ENCODE measurements around the gene ANKRD13A.

The ANKRD13A gene

DNA sequence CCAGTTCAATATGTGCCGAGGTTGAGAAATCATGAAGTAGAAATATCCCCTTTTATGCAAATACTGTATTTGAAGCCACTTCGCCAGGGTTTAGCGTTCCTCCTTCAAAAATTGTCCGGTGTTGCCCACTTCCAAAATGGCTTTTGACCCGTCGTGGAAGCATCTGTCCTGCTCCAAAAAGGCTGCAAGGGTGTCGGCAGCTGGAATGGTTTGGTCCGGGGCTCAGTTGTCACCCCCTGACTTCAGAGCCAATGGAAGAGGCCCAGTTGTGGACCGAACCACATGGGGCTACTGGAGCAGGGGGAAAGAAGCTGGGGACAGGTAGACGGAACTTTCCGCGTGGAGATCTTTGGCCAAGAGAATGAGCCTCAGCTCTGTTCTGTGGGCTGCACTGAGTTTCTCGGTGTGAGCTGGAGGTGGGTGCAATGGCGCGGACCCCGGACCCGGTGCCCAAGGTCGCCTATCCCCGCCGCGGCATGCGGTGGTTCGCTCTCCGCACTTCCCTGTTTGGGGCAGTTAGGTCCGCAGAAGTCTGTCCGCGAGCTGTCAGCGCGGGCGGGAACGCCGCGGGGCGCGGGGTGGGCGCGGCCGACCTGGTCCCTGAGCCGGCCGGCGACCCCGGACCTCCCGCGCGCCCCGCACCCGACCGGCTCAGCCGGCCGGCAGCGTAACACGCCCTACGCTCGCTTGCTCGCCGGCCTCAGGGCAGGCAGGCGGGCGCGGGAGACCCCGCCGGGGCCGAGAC is at the start of gene ANKRD13A:
ANKRD13A (plus strand) TSS at position 527 of the 745 bp plus-strand sequence. CDS start 259 bp downstream, outside the sequence.
- DNase-seq (ENCODE audit: low read depth in 2 of 3, low spot score in 1 of 3): peak; percentile 79 to 89 (median 86)

DNA sequence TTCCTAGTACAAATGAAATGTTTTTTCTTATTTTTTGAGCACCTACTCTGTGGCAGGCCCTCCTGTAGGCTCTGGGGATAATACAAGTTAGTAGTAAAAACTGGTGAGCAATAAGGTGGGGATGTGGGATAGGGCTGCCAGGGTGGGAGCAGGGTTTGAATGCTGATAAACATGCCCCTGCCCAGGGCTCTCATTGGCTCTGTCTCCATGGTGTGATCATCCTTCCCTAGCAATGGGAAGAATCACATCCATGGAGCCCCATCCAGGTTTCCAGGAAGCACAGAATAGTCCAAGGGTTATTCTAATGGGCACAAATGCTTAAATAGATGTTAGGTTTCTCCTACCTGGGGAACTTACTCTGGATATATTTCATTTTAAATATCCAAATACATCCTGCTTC is 48.6 kb upstream of the ANKRD13A start:
- DNase-seq (ENCODE audit: low read depth in 2 of 3, low spot score in 1 of 3): no peak

DNA sequence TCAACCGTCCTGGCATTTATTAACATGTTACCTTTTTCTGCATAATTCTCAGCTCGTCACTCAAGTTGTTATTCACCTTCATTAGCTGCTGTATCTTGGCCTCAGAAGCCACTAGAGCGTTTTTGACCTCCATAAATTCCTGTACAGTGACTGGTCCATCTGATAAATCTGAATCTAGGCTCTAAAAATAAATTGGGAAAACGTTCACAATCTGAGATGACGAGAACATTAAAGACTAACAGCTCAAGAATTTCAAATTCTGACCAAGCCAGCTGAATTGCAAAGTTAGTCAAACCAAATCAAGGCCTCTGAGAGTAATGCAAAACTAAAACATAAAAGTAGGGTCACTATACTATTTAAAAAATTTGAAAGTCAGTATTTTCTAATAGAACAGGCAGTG is 48.1 kb upstream of the ANKRD13A start:
- DNase-seq (ENCODE audit: low read depth in 2 of 3, low spot score in 1 of 3): no peak

DNA sequence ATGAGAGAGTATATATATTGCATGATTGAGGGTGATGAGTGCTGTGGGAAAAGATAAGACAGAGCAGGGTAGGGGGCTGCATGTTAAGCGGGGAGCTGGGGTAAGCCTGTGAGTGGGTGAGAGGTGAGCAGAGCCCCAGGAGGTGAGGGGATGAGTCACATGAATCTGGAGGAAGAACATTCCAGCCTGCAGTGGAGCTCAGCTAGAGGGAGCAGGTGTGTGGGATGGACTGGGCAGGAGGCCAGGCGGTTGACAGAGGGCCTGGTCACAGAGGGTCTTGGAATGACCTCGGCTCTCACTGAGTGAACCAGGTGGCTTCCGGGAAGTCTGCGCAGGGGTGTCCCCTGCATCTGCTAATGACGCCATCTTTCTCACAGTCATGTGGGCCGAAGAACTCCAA is 47.5 kb upstream of the ANKRD13A start:
- no peak for DNase-seq (ENCODE audit: low read depth in 2 of 3, low spot score in 1 of 3)

DNA sequence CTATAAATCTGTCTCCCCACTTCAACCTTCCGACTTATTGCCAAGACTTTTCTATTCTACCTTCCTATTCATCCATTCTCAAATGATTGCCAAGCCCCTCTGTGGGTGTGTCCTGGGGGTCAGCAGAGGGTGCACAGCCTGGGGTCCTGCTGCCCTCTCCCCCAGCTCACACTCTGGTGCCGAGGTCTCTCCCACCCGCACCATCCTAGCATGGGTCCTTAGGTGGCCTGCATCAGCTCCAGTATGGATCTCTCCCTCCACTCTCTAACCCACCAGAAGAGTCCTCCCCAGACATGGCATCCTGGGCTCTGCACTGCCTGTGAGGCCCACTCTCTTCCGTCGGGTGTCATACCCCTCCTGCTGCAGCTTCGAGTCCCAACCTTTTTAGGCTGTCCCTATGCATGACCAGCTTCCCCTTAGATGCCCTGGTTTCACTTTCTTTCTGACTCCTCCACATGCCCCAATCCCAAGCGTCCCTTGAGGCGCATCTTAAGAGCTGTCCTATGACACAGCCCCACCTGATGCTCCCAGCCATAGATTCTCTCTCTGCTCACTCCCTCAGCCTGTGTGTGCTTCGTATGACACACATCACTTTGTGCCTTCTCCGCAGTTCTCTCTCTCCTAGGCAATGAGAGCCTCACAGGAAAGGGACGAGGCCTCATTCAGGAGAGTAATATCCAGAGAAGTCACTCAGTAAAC is 46.9 kb upstream of the ANKRD13A start:
- DNase-seq (ENCODE audit: low read depth in 2 of 3, low spot score in 1 of 3): no peak

DNA sequence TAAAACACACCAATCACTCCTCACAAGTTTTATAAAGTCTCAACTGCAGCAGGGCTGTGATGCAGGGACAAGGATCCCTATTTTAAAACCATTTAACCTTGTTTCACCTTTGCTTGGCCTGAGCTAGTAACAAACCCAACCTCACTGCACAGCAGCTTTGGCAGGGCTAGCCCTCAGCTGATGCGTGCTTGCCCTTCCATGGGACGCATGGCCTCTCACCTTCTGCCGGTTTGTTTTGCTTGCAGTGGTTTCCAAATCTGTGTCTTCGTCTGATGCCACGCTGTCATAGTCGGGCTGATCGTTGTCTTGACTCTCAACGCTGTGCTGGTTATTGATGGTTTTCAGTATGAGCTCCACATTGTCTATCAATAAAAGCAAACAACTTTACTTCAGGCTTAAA is 46.4 kb upstream of the ANKRD13A start:
- no peak for DNase-seq (ENCODE audit: low read depth in 2 of 3, low spot score in 1 of 3)

DNA sequence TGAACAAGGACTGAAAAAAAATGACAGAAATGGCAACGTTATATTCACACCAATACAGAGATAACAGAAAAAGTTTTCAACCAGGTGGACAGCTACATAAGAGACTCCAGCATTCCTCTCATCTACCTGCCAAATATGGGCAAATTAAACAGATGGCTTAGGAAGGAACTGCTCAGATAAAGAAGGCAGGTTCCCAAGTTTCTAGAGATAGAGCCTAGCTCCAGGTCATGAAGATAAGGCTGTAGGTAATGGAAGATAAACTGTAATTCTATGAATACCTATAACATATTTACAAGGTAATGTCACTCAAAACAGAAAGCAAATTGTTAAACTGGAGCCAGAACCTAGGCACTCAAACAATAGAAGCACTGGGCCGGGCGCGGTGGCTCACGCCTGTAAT is 45.6 kb upstream of the ANKRD13A start:
- no peak for DNase-seq (ENCODE audit: low read depth in 2 of 3, low spot score in 1 of 3)

DNA sequence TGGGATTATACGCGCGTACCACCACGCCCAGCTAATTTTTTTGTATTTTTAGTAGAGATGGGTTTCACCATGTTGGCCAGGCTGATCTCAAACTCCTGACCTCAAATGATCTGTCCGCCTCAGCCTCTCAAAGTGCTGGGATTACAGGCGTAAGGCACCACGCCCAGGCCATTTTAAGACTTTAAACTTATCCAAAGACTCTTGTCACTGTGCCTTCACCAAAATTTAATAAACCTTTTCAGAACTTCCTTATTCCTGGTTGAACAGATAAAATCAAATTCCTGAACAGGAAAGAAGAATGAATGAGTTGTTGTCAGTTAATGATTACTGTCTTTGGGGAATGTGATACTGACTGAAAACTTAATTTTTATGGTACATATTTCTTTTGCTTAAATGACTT is 40.9 kb upstream of the ANKRD13A start:
- no peak for DNase-seq (ENCODE audit: low read depth in 2 of 3, low spot score in 1 of 3)

DNA sequence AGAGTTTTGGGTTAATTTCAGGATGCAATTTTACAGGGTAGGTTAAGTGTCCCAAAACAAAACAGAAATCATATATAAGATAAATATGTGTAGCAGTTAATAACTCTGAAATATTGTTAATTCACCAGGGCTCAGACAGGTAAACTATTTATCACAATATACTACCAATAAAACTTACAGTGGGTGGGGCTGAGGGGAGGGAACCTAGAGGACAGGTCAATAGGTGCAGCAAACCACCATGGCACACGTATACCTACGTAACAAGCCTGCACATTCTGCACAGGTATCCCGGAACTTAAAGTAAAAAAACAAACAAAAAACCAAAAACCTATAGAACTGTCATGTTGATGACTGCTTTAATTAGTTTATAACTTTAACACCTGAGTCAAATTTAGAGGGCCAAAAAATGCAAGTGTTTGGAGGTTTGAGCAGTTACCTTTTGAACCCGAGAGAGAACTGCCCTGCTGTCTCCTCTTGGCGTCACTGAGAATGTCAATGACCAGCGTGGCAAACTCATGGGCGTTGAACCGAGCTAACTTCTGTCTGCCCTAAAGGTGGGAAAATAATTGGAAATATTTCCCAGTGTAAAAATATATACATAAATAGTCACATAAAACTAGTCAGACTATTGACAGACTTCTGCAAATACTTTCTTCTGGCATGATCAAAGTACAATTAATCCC is 39.7 kb upstream of the ANKRD13A start:
- no peak for DNase-seq (ENCODE audit: low read depth in 2 of 3, low spot score in 1 of 3)

DNA sequence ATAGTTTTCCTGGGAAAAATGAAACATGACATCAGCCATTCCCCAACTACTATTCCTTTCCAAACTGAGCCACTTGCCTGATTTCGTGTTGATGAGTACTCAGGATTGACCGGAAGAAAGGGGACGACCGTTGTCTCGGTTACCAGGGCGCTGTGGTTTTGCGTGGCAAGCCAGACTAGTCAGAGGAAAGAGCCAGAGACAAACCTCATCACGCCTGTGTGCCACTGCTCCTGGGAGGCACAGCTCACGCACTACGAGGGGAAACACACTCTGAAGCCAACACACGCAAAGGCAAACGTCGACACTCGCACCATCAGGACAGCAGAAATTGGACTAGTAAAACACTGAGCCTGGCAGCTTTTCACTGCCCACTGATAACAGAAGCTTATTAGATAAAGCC is 38.0 kb upstream of the ANKRD13A start:
- DNase-seq (ENCODE audit: low read depth in 2 of 3, low spot score in 1 of 3): no peak

DNA sequence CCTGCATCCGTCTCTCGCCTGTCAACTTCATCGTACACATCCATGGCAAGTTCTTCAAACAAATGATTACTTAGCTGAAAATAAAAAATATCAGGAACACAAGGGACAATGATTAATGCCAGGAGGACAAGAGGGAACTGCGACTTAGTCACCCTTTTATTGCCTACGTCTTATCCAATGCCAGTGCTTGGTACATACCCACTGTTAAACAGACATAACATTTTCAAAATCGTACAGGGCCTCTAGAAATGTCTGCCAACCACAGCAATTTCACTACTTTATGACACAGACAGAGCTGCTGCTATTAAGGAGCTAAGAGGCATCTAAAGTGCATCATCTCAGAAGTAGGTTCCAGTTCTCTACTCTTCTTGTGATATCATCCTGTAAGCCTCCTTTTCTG is 37.6 kb upstream of the ANKRD13A start:
- no peak for DNase-seq (ENCODE audit: low read depth in 2 of 3, low spot score in 1 of 3)

DNA sequence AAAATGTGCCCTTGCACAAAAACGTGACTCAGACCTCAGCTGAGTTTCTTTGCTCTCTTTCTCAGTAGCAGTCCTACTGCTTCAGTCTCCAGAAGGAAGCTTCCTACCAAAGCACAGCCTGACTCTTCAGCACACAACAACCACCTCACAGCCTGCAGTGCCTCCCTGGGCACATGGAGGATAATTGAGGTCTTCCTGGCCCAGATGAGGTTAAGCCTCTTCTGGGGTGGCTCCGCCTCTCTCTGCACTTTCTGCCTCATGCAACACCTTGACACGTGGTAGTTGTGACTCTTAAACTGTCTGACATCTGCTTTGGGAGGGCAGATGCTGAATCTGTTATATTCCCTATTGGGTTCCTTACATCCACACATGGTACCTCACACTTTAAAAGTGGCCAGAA is 36.8 kb upstream of the ANKRD13A start:
- DNase-seq (ENCODE audit: low read depth in 2 of 3, low spot score in 1 of 3): no peak

DNA sequence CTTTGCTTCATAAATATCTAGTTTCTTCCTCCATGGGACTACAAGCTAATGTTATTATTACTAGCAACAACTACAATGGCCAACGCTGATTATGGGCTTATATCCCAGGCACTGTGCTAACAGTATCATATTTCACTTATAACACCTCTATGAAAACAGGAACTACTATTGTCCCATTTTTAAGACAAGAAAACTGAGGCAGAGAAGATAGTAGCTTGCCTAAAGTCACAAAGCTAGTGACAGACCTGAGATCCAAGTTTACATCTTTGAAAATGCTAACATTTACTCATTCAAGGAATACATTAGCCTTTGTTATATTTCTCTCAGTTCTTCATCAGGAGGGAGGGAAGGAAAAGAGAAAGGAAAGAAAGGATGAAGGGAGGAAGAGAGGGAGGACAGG is 35.9 kb upstream of the ANKRD13A start:
- no peak for DNase-seq (ENCODE audit: low read depth in 2 of 3, low spot score in 1 of 3)

DNA sequence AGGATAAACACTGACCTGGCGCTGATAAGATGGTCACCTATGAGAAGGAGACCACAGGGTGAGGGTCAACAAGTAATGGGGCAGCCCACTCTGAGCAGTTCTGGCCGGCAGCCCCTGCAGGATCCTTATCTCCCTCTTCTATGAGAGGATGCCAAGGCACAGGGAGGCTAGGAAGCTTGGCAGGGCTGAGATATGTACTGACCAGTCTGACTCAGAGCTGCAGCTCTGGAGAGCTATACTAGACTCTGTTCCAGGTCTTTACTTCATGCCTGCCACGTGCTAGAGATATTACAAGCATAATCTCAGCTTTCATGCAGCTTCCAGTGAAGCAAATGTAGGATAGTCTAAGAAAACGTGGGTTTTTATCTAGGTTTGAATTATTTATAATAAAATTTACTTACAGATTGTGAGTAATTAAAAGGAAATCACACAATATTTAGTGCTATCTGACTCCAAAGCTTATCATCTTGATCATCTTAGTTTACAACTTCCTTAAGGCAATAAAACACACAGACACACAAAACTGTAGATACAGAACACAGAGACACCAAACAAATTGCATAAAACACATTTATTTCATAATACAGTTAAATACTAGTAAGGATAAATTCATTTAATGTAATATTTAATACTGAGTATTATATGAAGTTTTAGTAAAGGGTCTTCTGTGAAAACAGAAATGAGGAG is 35.3 kb upstream of the ANKRD13A start:
- DNase-seq (ENCODE audit: low read depth in 2 of 3, low spot score in 1 of 3): no peak

DNA sequence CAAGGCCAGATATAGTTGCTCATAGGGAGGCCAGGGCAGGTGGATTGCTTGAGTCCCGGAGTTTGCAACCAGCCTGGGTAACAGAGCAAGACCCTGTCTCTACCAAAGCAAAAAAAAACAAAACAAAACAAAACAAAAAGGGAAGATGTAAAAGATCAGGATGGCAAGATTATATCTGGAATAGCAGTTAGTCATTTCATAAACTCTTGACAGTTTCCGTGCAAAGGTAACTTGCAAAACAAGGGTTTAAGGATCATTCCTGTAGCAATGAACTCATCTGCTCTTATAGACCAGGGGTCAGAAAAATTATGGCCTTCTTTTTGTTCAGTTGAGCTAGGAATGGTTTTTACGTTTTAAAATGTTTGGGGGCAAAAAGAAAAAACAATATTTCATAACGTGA is 32.7 kb upstream of the ANKRD13A start:
- DNase-seq (ENCODE audit: low read depth in 2 of 3, low spot score in 1 of 3): no peak

DNA sequence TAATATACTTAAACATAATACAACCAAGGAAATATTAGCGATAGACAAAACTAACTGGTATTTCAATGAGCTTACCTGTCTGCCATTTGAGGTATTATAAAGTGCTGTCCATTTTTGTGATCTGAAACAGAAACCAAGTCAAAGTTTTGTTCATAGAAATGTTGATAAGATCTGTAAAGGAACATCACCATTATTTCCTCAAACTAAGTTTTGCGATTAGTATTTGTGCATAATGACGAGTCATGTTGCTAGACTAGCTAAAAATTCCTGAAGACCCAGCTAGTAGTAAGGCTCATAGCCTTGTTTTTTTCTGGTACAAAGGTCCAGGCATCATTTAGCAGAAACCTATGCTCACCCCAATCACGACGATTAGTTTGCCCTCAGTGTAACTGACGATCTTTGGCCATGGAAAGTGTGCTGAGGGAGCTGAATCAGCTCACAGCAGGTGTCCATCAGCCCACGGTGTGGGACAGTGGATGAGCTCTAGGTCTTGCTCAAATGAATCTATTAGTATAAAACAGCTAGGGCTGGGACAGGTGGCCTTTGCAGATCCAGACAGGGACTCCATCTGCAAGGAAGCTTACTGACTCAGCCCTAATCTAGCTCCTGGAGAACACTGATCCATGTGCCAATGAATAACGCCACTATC is 31.7 kb upstream of the ANKRD13A start:
- DNase-seq (ENCODE audit: low read depth in 2 of 3, low spot score in 1 of 3): no peak

DNA sequence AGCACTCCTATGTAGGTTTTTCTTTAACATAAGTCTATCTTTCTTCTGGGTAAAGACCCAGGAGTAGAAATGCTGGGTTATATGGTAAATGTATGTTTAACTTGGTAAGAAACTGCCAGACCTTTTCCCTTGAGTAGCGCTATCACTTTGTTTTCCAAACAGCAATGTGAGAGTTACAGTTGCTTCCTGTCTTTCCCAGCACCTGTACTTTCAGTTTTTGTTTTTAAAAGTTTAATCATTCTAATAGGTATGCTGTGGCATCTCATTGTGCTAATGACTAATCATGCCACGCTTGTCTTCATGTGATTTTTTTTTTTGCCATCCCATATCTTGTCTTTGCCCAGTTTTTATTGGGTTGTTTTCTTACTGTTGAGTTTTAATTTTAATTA is 31.2 kb upstream of the ANKRD13A start:
- no peak for DNase-seq (ENCODE audit: low read depth in 2 of 3, low spot score in 1 of 3)

DNA sequence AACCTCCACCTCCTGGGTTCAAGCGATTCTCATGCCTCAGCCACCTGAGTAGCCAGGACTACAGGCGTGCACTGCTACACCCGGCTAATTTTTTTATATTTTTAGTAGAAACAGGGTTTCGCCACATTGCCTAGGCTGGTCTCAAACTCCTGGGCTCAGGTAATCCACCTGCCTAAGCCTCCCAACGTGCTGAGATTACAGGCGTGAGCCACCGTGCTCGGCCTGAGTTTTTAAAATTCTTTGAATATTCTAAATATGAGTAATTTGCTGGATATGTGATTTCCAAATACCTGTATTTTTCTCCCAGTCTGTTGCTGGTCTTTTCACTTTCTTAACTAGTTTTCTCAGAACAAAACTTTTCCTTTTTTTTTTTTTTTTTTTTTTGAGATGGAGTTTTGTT is 30.4 kb upstream of the ANKRD13A start:
- no peak for DNase-seq (ENCODE audit: low read depth in 2 of 3, low spot score in 1 of 3)

DNA sequence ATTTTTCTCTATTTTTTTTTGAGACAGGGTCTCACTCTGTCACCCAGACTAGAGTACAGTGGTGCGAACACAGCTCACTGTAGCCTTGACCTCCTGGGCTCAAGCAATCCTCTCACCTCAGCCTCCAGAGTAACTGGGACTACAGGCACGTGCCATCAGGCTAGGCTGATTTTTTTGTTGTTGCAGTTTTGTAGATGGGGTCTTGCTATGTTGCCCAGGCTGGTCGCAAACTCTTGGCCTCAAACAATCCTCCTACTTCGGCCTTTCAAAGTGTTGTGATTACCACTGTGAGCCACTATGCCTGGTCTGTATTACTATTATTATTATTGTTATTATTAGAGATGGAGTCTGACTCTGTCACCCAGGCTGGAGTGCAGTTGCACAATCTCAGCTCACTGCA is 26.4 kb upstream of the ANKRD13A start:
- no peak for DNase-seq (ENCODE audit: low read depth in 2 of 3, low spot score in 1 of 3)

DNA sequence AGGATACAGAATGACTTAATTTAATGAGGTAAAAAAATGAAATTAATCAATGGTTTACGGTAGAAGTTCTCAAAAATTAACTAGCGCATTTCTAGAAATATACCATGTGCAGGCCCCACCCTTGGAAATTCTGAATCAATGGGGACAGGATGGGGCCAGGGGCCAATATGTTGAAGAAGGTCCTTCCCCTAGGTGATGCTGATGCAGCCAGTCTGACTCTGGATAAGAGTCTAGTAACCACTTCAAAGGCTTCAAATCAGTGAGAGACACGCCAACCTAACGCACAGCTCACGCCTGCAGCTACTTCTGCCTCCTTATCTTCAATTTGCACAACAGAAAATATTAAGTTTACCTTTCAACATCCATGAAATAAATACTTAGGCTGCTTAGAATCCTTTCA is 17.9 kb upstream of the ANKRD13A start:
- peak; percentile 49 to 57 (median 53) for DNase-seq (ENCODE audit: low read depth in 2 of 3, low spot score in 1 of 3)

DNA sequence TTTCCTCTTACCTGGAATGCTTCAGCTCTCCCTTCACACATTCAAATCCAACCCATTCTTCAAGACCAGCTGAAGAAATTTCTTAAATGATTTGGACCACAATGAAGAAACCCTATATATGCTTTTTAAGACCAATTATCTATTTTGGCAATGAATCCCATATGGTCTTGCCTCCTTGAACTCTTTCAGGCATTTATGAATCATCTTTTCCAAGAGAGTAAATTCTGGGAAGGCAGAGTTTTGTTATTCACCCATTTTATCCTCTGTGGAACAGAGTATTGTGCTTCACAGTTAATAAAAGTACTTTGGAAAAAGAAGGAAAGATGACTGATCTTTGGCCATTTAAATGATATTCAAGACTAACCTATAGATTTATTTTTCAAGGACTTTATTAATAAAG is 17.0 kb upstream of the ANKRD13A start:
- no peak for DNase-seq (ENCODE audit: low read depth in 2 of 3, low spot score in 1 of 3)

Data from stimulated activated CD4-positive, alpha-beta T cell treated with anti-CD3 and anti-CD28 coated beads, Interleukin-12 subunit alpha, Interleukin-12 subunit beta, amount 100 ng/mL, for 48 hours (primary cell).